Ammon's horn (tissue), 1 donor: Measurements from ENCODE around the gene ITGB1BP1.
A peak's percentile ranks its signal among the peaks of the same experiment; 100 is the strongest.
"Not testable (repeated sequence)": the region's sequence is repeated elsewhere in the genome, so short reads cannot be mapped to it uniquely, and the experiment has no call there.

ENCODE experiments used
- DNase-seq: peaks from one replicate; pipeline ENCODE4 v3.0.0-alpha.2; 2016; ENCODE audit warnings: low spot score

ITGB1BP1 gene

DNA sequence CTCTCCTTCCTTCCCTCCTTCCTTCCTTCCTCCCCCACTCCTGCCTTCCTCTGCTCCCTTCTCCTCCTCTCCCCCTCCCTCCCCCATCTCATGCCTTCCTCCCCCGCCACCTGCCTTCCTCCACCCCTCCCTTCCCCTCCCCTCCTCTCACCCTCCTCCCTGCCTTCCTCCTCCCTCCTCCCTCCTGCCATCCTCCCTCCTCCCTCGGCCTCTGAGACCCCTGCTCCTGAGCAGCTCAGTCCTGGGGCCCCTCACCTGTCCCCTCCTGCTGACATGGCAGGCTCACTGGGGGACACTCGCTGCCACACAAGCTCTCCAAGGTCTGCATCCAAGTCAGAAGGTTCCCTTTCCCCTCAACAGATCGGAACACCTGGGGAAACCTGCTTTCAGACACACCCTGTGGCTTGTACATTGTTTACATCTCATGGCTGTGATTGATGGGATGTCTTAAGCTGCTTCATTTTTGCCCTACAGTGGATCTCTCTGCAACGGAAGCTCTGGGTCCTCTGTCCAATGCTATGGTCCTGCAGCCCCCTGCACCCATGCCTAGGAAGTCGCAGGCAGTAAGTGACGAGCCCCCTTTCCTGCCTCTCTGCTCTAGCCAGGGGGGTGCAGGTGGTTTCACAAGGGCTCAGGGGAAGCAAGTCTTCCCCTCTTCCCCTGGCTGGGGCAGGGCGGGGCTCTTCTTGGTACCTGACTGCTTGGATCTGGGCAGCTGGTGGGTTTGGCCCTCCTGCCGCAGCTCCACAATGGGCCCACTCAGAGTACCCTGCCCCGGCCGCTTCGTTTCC lies 22.9 kb downstream of the ITGB1BP1 start:
- no peak for DNase-seq

GRCh38 chr2:9398881-9399780 lies 24.2 kb downstream of the ITGB1BP1 start:
- no peak for DNase-seq

DNA sequence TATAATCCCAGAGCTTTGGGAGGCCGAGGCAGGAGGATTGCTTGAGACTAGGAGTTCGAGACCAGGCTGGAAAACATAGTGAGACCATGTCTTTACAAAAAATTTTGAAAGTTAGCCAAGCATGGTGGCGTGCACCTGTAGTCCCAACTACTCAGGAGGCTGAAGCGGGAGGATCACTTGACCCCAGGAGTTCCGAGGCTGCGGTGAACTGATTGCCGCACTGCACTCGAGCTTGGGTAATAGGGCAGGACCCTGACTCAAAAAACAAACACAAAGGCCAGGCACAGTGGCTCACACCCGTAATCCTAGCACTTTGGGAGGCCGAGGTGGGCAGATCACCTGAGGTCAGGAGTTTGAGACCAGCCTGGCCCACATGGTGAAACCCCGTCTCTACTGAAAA lies 25.1 kb downstream of the ITGB1BP1 start:
- DNase-seq: not testable (repeated sequence)

DNA sequence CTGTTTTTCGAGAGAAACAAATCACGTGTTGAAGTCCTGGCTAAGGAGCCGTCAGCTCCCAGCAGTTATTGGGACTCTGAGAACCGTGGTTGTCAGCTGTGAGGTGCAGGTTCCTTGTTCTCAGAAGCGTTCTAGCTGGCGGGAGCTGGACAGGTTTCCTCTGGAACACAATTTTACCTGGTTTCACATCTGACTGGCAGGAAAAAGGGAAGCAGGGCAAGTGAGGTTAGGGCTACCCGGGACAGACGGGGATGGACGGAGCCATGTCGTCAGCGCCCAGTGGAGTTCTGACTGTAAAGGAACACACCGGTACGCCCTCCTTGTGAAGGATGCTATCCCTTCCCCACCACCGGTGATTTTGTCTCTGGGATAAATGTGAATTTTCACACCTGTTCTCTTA lies 26.1 kb downstream of the ITGB1BP1 start:
- no peak for DNase-seq

- no peak for DNase-seq
Observed at GRCh38 chr2:9394816-9395215, 28.5 kb downstream of the ITGB1BP1 start.

- no peak for DNase-seq
Observed at GRCh38 chr2:9392898-9393765, 30.2 kb downstream of the ITGB1BP1 start.

DNA sequence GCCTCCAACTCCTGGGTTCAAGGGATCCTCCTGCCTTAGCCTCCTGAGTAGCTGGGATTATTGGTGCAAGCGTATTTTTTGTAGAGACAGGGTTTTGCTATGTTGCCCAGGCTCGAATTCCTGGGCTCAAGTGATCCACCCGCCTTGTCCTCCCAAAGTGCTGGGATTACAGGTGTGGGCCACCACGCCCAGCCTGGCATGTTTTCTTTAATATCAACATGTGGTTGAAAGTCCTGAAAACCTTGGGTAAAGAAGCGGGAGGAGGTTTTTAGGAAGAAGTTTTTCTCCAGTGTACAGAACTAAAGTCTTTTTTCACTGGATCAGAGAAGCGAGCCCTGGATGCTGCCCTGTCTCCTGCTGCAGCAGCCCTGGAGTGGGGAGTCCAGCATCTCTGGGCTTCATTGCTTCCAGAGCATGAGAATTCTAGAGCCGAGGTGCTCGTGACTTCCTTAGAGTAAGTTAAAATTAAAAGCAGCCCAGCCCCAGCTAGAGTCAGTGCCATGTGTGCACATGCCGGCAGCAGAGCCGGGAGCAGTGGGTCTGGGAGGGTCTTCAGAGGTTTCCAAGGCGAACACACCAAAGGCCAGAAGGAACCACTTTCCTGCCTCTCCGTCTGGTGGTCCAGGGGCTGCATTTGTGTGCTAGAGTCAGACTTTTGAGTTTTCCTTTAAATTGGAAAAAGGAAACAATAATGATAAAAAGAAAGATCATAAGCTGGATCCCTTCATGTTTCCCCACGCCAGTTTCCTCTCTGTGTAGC lies 31.2 kb downstream of the ITGB1BP1 start:
- DNase-seq: no peak

DNA sequence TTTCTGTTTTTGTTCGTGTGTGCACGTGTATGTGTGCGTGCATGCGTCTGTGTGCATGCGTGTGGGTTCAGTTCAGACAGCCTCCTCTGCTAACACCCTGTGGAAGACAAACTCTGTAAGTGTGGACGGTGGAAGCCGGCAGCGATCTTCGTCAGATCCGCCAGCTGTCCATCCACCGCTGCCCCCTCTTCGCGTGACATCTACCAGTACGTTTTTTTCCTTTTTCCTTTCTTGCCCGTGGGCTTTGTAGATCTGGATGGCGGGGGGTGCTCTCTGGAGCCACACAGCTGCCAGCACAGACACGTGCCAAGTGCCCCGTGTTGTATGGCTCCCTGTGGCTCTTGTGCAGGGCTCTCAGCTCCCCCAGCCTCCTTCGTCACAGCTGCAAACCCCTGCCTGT lies 32.3 kb downstream of the ITGB1BP1 start:
- DNase-seq: no peak

- DNase-seq: no peak
Observed at GRCh38 chr2:9390151-9390850, 33.0 kb downstream of the ITGB1BP1 start.

DNA sequence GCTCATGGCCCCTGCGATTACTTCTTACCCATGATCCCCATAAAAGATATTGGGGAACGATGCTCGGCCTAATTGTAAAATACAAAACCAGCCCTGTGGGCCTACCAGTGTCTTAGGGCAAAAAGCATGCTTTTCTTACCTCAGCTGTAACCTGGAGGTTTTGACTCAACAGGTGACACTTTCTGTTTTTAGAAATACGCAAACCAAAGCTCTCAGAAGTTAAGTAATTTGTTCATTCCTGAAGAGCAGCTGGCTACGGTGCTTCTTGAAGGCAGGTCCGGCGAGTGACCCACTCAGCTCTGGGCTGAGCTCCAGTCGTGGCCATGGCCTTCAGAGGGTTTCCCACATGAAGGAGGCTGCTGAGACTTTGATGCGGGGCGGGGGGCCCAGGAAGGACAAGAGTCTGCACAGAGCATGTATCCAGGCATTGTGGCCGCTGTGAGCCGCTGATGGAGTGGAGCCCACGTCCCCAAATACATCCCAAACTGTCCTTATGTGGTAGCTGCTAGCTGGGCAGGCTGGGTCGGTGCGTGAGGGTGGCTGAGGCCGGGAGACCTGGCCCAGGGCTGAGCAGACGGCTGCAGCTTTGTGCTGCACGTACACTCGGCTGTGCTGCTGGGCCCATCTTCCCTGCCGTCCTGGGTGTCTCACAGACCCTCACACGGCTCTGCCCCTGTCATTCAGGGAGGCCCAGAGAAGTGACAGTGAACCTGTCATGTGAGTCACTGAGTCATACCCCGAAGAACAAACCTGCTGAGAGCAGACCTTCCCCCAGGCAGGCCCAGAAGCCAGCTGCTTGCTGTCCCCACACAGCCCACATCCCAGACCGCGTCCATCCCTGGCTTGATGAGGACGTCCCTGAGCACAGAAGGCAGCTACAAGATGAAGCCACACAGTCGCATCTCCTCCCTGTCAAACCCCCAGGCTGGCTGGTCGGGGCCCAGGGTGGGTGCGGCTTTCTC lies 34.1 kb downstream of the ITGB1BP1 start:
- no peak for DNase-seq

DNA sequence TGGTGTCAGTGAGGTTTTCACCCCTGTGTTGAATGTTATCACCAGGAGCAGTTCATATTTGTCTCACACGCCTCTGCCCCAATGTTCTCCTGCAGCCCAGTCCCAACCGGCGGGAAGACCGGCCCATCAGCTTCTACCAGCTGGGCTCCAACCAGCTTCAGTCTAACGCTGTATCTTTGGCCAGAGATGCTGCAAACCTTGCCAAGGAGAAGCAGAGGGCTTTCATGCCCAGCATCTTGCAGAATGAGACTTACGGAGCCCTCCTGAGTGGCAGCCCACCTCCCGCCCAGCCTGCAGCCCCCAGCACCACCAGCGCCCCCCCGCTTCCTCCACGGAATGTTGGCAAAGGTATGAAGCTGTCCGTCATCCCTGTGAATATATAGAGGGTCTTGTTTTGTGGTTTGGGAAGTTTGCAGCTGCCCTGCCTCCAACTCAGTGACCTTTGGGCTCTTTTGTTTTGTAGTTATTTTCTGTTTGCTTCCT lies 35.1 kb downstream of the ITGB1BP1 start:
- no peak for DNase-seq

- DNase-seq: no peak
Observed at GRCh38 chr2:9385841-9386240, 37.5 kb downstream of the ITGB1BP1 start.

DNA sequence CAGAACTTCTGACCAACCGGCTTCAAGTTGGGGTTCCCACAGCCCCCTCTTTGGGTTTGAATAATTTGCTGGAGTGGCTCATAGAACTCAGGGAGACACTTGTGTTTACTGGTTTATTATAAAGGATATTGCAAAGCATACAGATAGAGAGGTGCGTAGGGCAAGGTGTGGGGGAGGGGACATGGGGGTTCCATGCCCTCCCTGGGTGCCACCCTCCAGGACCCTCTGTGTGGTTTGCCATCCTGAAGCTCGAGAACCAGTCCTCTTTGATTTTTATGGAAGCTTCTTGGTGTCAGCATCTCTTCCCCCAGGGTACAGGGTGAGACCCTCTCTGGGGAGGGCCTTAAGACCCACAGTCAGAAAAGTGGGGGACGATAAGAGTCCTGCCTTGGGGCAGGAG lies 38.8 kb downstream of the ITGB1BP1 start:
- no peak for DNase-seq

DNA sequence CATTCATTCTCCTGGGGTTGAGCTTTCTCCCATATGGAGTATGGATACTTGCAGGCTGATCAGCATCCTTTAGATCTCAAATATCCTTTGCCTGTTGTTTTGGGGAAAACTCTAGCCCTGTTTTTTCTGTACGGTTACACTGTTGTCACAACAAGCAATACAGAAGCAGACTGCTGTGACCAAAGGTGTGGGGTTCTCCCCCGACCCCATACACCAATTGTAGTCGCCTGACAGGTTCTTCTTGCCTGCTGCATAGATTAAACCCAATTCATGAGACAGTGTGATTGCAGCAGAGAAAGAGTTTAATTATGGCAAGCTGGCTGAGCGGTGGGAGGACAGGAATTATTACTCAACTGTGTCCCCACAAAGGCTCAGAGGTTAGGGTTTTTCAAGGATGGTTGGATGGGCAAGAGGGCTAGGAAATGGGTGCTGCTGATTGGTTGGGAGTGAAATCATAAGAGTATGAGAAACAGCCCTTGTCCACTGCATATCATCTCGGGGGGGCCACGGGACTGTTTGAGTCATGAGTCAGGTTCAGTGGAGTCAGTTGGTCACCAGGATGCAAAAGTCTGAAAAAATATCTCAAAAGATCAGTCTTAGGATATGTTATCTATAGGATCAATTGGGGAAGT lies 40.6 kb downstream of the ITGB1BP1 start:
- no peak for DNase-seq

- DNase-seq: peak; percentile 53
Observed at GRCh38 chr2:9380702-9381628, 42.4 kb downstream of the ITGB1BP1 start.

DNA sequence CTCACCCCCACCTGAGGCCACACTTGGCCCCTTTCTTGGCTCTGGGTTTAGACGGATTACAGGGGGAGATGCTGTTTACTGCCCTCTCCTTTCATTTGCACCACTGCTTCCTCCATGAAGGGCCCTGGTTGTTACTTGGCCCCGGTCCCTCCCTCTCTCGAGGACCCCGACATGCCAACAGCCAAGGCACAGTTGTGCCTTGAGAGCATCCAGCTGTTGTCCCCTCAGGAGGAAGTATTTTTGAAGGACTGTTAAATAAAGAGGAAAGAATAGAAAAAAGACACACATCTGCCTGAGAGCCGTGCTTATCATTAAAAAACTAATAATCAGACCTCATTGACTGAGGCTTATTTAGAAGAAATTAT lies 44.0 kb downstream of the ITGB1BP1 start:
- DNase-seq: no peak

DNA sequence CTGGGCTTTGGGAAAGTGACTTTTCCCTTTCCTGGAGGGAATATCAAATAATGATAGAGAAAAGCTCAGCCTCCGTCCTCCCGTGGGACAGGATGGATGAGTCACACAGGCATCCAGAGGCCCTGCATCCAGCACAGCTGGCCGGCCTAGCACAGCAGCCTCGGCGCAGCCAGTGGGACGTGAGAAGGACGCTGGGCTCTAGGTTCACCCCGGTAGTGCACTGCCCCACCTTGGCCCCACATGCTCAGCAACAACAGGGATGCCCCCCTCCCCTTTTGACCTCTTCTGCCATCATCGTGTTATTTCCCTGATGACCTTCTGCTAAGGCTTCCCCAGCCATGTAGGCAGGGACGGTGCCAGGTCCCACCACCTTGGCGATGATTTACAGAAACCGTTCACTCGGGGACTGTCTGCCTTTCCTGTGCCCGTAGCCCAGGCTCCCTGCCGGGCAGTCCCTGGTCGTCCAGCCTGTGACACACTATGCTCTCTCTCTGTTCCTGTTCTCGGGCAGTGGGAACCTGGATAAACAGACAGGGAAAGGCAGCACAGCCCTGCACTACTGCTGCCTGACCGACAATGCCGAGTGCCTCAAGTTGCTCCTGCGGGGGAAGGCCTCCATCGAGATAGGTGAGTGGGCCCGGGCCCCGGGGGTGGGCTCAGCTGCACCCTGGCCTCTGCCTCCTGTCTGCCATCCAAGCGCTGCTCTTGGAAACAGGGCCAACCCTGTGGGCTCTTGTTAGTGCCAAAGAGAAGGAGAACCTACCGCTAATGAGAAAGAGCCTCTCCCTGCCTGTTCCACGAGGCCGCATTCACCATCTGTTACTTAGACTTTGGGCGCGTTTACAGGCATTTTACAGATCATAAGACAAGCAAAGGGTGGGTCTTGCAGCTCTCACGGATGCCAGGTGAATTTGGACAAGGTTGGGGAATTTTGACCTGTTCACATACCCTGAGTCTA lies 44.6 kb downstream of the ITGB1BP1 start:
- DNase-seq: no peak
